NCI-H2029 (cell line): ENCODE data around the gene FSHR.

ENCODE experiments used
- DNase-seq: peaks from one replicate; lab custom pipeline; 2025; lab: John Stamatoyannopoulos, UW

The FSHR gene

DNA sequence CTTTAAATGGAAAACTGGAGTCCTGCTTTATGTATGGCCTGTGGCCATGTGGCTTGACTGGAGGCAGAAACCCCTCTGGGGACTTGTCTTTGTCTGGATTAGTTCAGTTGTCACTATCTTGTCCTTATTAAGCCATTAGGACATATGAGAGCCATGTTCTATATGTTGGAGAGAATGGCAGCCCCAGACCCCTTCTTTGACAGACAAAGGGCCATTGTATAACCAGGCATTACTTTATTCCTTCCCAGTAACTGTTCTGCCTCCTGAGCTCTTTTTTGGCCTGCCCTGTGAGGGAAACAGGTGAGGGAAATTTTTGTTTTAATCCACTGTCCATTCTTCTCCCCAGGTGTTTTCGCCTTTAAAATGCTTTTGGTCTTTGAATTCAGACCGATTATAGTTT is 43.3 kb downstream of the FSHR start:
- DNase-seq, result no peak

DNA sequence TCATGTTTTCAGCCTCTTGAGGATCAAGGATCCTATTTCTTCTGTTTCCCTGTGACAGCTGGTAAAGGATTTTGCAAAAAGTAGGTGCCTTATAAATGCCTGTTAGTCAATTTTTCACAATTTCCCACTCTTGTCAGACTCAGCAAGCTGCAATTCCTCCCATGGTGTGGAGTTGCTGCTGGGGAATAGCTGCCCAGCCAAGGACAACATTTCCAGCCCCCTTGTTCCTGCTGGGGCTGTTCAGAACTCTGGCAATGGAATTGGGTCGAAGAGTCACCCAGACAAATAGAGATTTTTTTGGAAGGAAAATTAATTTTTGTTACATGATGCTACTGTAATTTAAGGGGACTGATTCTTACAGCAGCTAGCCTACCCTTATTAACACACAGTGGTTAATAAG is 43.7 kb downstream of the FSHR start:
- no peak for DNase-seq

DNA sequence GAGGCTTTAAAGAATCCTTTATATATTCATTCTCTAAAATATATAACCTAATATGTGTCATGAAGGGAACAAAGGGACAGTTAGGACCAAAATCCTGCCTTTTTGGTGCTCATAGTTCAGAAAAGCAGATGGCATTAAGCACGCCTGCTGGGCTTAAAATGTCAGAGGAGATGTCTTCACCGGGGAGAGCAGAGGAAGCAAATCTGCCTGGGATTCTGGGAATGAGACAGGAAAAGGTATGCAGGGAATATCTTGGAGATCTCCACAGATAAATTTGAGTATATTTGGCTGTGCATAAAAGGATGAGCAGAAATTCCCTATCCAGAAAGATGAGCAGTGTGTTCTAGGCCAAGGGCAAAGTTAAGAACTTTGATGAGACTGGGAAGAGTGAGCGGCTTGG is 45.5 kb downstream of the FSHR start:
- DNase-seq, result no peak

DNA sequence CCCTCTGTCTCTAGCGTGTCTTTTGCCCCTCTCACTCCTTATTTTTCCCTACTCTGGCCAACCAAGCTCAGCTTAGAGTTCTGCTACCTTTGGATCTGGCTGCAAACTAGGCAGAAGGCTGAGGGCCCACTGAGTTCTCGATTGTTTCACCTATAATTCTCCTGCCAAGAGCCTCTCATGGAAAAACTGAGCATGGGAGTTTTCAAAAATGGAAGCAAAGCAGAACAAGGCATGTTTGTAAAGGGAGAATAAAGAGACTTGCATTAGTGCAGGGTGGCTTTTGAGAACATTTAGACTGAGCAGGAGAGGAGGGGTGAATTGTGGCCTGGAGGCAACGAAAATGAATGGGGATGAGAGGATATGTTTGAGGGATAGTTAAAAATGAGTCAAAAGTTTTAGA is 45.9 kb downstream of the FSHR start:
- no peak for DNase-seq

DNA sequence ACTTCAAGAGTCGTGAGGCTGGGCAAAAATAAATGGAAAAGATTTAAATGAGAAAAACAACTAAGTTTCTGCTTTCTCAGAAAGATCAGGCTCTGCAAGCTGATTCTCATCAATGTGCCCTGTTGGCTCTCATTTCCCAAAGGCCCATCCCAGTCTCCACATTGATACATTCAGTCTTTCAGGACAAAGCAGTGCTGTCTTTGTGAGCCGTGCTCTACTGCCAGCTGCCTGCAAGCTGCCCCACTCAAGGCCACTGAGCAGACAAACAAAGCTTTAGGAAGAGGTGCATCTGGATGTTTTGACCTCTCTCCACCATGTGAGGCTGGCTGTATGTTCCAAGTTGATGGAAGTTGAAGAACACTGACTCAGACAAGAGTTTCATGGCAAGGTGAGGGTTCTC is 48.8 kb downstream of the FSHR start:
- no peak for DNase-seq

DNA sequence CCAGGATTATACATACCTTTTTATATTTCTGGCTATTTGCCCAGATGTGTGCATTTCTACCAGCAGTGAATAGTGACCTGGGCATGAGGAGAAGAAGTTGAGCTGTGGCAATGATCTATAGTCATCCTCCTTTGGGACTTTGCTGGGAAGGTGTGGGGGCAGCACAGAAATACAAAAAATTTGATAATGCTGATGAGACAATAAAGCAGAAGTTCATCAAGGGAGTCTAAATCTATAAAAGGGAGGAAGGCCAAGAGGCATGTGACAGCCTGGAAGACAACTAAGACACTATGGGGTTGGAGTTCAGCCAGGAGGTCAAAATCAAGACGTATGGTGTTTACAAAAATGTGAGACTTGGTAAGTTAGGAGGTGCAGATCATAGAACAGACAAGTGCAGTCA is 52.2 kb downstream of the FSHR start:
- DNase-seq, result no peak

DNA sequence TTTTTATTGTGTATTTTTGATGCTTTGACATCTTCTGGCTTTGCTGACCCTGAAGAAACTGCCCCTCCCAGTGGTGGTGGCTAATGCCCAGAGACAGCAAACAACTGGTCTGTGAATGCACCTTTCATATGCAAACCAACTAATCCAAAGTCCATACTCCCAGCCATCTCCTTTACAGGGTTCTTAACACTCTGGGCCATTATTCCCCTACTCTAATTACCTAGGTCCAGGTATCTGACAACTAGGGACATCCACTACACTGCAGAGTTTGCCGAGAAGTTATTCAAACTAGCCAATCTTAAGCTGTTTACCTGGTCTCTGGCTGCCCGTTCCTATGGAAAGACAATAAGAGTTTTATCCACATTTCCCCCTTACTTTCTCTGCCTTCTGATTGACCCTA is 73.6 kb downstream of the FSHR start:
- DNase-seq, result no peak

DNA sequence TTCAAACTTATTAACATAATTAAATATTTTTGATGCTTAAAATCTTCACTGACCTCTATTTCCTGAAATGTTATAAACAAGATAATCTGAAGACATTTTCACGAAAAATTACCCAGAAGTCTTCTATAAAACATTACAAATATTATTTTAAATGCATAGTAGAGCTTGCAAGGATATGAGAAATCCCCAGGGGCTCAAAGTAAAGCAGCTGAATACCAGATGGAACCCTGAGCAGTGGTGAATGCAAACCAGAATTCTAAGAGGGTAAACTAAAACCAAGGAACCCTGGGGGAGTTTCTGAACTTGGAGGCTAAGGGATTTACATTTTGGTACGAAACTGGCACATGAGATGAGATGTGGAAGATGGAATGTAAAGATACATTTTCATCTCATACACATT is 83.6 kb downstream of the FSHR start:
- no peak for DNase-seq

DNA sequence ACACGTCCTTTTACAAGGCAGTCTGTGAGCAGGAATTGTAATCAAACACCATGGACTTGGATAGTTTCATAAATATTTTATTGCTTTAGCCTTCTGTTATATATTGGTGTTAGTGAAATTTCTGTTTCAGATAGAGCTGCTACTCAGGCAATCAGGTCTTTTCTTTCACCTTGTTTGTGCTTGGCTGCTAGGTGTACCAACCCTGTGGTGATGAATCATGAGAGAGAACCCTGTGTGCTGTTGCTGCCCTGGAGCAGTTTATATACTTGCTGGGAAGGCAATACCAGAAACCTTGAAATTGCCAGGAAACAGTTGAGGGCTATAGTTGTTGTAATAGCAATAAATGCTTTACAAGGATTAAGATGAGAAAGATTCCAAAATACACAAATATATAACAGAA is 84.5 kb downstream of the FSHR start:
- no peak for DNase-seq

DNA sequence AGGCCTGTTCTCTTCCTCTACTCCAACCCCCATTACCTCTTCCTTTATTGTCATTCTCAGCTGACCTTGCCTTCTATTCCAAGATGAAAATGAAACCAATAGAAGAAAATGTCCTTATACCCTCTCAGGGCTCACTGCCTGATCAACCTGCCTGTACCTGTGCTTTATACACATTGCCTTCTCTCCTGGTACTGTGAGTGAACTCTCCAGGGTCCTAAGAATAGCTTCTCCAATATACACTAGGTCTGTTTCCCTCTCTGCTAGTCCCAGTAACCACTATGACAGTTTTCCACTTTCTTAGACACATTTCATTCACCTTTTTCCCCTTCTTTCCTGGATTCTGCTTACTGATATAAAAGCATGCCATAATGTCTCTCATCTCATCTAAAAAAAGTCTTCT is 85.7 kb downstream of the FSHR start:
- DNase-seq, result no peak

DNA sequence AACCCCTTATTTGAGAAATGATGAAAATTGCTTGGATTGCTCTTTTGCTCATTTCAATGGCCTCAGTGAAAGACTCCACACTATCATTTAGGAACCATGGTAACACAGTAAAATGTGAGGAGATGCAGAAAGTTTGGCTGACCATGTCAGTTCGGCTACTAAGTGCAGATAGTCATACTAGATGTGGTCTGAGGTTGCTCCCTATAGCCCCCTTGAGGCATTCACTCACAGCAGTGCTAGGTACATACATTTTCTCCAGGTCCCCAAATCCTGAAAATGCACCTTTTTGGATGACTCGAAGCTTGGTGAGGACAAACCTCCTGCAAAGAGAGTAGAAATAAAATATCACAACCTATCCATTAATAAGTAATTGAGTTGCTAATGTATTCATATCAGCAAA is 86.3 kb downstream of the FSHR start:
- DNase-seq, result no peak

DNA sequence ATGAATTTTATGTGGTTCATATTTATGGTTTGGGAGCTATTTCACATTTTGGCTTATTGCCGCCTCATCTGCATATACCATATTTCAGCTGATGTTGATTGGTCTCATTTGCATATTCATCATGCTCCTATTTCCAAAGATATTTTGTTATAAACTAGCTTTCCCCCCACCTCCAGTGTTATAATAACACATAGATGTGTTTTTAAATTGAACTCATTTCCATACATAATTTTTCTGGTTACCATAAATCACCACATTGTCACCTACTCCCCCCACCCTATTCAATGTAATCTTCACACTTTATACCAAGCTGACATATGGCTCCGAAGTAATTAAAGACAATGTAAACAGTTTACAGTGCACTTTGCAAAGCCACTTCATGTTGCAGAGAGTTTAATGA is 101.2 kb downstream of the FSHR start:
- no peak for DNase-seq

DNA sequence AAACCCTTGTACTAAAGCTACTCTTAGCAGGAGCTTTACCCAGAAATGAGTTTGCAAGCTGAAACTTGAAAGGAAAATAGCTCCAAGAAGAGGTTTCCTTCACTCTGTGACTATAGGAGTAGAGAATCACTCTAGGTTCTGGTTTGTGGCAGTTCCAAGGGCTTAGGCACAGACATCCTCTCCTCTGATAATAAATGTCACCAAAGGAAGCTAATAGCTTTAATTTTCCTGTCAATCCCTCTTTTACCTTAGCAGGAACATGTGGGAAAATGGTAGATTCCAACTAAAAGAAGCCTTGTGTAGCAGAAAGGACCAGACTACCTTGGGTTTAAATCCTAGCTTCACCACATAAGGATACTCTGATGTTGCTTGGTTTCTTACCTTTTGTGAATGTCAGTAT is 104.0 kb downstream of the FSHR start:
- no peak for DNase-seq

DNA sequence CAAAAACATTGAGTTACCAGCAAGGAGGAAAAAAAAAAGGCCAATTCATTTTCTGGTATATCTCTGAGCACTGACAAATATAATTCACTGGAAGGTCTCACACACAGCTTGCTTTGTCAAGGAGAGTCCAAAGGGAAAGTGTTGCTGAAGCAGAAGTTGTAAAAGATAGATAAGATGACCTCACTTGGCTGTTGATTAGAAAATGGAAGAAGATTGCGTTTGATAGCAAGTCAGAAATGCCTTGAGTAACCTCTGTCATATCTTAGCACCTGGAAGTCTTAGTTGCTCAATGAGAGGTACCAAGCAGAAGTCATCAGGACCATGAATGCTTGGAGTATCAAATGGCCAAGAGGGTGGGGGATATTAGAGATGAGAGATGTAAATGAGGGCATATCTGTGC is 105.2 kb downstream of the FSHR start:
- no peak for DNase-seq

DNA sequence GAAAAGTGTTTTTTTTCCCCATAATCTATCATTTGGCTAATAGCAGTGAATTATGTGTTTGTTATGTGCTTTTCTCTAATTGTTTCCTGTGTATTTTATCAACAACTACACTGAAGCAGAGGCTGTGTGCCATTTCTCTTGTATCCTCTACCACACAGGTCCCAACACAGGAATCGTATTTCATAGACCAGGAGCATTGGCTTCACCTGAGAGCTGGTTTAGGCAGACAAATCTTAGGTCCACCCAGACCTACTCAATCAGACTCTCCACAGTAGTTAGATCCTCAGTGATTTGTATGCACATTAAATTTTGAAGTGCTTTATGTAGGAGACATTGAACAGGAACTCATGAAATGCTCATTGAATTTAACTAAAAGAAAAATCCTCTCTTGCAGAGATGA is 109.2 kb downstream of the FSHR start:
- no peak for DNase-seq

DNA sequence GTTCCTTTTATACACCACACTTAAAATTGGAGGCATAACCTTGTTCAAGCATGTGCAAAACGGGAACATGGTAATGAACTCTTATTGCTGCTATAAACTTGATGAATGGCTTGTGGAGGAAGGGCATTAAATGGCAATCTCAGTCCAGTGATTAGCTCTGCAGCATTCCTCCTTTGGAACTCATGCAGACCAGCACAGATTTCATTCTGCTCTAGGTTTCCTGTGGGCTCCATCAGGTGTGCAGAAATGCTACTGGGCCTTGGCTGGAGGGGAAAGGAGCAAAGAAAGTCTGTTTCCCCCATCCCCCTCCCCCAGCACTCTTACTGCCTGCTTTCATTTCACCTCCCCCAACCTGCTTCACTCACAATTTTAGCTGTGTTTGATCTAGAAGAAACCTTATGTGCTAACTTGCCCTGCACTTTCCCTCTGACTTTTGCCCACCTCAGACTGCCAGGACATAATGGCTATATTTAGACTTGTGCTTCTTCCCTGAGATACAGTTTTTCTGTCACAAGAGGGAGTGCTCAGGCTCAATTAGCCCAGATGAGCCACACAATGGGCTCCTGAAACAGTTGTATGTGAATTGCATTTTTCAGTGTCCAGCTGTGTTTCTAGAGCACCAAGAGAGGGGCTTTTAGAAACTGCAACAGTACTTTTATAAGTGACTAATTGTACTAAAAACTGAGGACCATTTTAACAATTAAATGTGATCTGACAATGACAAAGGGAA is 109.8 kb downstream of the FSHR start:
- peak; percentile 13 for DNase-seq

DNA sequence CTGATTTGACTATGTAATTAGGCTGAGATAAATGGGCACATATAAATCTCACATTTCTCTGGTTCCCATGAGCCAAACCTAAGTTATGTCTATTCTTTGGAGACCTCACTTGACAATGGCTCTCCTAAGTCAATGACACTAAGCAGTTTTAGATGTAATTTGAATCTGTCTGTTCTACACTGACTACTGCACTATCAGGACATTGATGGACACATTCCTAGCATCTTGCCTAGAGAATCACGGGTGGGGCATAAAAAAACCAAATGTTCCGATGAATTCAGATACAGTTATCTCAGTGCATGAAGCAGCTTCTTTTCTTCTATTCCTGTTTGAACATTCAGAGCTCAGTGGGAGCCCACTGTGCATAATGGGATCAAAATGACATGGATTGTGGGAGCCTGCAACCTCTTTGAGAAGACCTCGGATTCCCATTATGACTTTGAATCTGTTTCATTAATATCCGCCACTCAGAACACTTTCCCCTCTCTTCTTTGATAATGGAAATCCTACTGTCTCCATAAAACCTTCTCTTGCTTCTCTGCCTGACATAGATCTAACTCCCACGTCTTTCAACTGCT is 110.8 kb downstream of the FSHR start:
- no peak for DNase-seq

DNA sequence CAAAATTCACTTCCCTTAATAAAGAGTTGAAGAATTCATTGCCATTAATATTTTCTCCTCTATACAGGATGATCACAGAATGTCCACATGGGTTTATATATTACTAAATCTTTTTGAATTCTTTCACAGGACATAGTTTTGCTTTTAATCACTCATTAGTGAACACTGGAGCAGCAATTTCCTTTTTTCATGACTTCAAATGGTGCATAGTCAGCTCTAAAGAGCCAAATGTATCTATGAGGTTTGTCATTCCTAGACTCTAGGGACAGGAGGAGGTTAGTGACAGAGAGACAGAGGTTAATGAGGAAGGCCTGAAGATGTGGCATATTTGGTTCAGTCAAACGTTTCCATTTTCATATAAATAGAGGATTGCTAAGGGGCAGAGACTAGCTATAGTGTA is 111.8 kb downstream of the FSHR start:
- DNase-seq, result no peak

DNA sequence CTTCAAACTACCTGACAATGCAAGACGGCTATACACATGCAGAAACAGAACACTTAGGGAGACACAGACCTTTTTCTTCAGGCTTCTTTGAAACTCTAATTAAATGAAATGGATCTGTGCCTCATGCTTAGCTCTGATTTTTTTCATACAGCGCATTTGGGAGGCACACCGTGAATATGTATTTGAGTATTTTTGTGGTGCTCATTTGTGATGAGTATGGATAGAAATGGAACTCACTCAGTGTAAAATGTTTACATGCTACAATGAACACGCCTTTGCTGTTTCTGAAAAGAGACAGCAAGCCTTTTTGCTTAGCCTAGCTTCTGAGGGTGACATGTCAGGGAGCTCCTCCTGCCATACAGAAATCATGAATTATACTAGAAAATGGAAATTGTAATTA is 113.3 kb downstream of the FSHR start:
- no peak for DNase-seq

DNA sequence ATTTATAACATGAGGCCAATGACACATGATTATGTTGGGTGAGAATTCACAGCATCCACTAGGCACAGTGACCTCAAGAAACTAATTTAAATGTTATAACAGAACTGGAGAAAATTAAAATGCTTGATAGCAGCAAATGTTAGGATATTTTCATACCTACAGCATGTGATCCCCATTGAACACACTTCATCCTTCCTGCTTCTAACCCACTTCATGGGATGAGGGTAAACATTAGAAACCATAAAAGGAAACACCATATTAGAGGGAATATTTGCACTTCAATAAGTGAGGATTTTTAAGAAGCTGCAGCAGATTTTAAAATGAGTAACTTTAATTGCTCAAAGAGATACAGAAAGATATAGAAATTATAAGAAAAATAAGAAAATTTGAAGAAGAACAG is 117.1 kb downstream of the FSHR start:
- DNase-seq, result peak; percentile 50

DNA sequence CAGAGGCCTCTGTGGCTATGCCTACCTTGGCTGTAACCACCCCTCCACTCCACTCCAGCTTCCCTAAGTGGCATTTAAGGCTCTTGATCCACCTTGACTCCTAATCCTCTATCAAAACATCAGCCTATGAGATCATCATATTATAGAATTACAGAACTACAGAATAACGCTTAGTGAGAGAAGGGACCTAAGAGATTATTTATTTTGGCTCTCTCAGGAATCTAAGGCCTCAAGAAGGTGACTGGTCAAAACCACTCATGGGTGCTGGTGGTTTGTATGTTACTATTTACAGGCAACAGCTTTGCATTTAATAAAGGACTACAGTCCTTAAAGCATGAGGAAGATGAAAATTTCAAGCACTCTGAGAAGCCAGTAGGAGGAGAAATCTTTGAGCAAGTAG is 118.8 kb downstream of the FSHR start:
- DNase-seq, result peak; percentile 91

DNA sequence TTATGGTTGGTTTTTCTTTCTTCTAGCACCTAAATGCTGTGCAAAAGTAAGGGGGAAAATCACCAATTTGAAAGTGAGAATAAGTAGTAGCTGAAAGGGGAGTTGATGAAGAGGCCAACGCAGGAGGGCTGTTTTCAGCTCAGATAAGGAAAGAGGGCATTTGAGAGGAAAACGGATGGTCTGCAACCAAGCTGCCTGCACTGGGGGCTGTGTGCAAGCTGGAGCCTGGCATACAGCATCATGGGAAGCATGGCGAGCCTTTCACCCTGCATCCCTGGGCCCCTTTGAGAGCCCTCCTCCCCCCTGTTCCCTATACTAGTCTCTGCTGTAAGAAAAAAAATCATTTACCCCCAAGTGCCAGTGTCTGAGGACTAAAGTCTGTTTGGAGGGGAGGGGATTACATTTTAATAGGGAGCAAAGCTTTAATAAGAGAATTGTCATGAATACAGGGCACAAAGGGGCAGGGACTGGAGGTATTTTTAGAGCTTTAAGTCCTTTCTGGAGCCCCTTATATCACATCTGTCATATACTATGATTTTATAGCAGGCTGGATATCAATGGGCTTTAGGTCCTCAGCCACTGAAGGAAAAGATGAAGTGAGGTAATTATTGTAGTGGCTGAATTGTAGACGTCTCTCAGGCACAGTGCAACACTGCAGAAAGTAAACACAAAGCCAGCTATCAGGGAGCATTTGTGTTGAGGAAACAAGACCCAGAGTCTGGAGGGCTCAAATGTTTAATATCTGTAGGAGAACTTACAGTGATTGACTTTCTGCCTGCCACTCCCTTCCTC is 120.7 kb downstream of the FSHR start:
- no peak for DNase-seq

DNA sequence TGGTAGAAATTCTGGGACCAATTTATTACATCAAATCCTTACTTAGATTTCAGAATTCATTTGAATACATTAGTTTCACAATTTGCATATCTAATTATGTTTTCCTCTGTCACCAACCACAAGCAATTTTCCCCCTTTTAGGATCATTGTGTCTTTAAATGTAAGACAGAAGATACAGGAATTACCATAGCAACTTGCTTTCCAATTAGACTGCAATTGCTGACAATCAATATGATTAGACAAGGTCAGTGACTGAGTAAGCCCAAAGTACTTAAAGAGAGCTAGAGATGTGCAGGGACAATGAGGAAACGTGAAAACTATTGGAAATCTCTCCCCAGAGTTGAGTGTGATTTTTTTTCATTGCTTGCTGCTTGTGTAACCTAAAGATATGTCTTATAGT is 121.4 kb downstream of the FSHR start:
- no peak for DNase-seq

DNA sequence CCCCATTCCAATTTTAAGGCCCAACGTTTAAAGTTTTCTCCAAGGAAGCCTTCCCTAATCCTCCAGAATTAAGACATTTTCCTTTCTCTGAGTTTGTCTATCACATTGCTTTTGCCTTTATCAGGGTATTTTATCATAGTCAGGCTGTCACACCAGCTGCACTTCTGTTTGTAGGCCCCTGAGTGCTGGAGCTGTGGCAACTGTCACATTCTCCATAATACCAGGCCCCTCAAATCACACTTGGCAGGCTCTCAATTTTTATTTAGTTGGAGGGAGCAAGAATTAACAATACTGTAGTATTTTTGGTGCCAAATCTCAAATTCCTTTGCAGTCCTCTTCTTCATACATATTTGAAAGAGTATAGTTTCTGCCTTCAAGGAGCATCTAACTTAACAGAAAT is 122.2 kb downstream of the FSHR start:
- no peak for DNase-seq
